ENCODE data around the gene BRI3. TPM values are rescaled to one million over a fixed set of nuclear protein-coding genes. Genes with fewer than 3 reads are reported as not detected.

The BRI3 gene
- total and polyA plus RNA-seq, 2 of the 4 experiments (the other 2 are of a cell fraction), result 24.7 to 68.3 TPM

DNA sequence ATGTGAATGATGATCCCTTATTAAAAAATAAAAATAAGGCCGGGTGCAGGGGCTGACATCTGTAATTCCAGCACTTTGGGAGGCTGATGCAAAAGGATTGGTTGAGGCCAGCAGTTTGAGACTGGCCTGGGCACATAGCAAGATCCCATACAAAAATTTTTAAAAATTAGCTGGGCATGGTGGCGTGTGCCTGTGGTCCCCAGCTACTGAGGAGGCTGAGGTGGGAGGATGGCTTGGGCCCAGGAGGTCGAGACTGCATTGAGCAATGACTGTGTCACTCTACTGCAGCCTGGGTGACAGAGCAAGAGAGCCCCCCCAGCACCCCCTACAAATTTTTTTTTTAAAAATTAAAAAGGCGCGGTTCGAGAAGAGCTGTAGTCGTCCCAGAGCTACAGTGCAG lies 1.2 kb upstream of the BRI3 start:
- H2AFZ ChIP-seq (replicated peaks; ENCODE audit: low read length, poor library complexity), result no peak overlapping the region
- peak overlapping the region; percentile 42 for H3K23ac ChIP-seq (ENCODE audit: low read depth, low read length)
- H4K5ac ChIP-seq (ENCODE audit: low read depth, low read length), result no peak overlapping the region
- H3K14ac ChIP-seq (replicated peaks; ENCODE audit: low read depth, low read length), result no peak overlapping the region
- no peak overlapping the region for H2BK5ac ChIP-seq (ENCODE audit: low read depth, low read length, poor library complexity, severe bottlenecking)
- DNase-seq, result no peak
- H3K79me1 ChIP-seq (ENCODE audit: low read depth in 1 of 2, low read length in 2 of 2), result peaks cover 5 to 35% of the 10 kb centered on the region in 2 experiments; a peak in 3 of 4 replicates
- 28% methylated on average over 4 of the region's 7 CpGs; no CpG with 5 or more reads in 1 of the 2 experiments for WGBS, 2 experiments (ENCODE audit: extremely low coverage in 2 of 2, insufficient read length in 1 of 2)
- POLR2A ChIA-PET (ENCODE audit: unreplicated experiment), result no interaction called here
- intact Hi-C loops (cut with micrococcal nuclease), result no loop called here
- H4K20me1 ChIP-seq (ENCODE audit: insufficient read depth, low read length), result peaks cover 25% of the 10 kb centered on the region
- H3K9ac ChIP-seq (ENCODE audit: low read depth, low read length), result no peak overlapping the region
- H2BK15ac ChIP-seq (ENCODE audit: low read depth, low read length), result no peak overlapping the region
- H3K27ac ChIP-seq (ENCODE audit: insufficient read depth, low read length), result no peak overlapping the region
- H2BK120ac ChIP-seq (ENCODE audit: low read depth, low read length), result no peak overlapping the region
- no peak overlapping the region; the same call in 1 of the 2 replicates for H4K91ac ChIP-seq (ENCODE audit: insufficient read depth, low read depth, low read length)
- peaks cover 28% of the 10 kb centered on the region for H3K4me1 ChIP-seq (ENCODE audit: control insufficient read depth, insufficient read depth, low read length)
- no peak overlapping the region; the same call in 1 of the 2 replicates for H2AK5ac ChIP-seq (ENCODE audit: low read depth, low read length)
- TF ChIP-seq POLR2A (IDR thresholded peaks at IDR 0.05; ENCODE audit: low read depth, low read length) (no peak), RFX5 (IDR thresholded peaks at IDR 0.05; ENCODE audit: low read depth, low read length) (no peak), MAZ (IDR thresholded peaks at IDR 0.05; ENCODE audit: borderline replicate concordance, low read depth, low read length) (no peak), FOS (IDR thresholded peaks at IDR 0.05; ENCODE audit: low read depth, low read length) (no peak), BHLHE40 (IDR thresholded peaks at IDR 0.05; ENCODE audit: low read depth, low read length) (no peak), RCOR1 (IDR thresholded peaks at IDR 0.05; ENCODE audit: insufficient replicate concordance, low read length) (no peak), MAFK (IDR thresholded peaks at IDR 0.05; ENCODE audit: low read depth, low read length) (no peak), ELK1 (IDR thresholded peaks at IDR 0.05; ENCODE audit: borderline replicate concordance, low read depth, low read length) (no peak), NFE2L2 (IDR thresholded peaks at IDR 0.05; ENCODE audit: low read depth, low read length) (no peak), RAD21 (IDR thresholded peaks at IDR 0.05; ENCODE audit: low read length) (no peak), SMC3 (IDR thresholded peaks at IDR 0.05; ENCODE audit: low read depth, low read length) (no peak), CTCF (conservative IDR thresholded peaks at IDR 0.05; ENCODE audit: low read depth, low read length) (no peak), MXI1 (IDR thresholded peaks at IDR 0.05; ENCODE audit: borderline replicate concordance, low read depth, low read length) (no peak), CEBPB (IDR thresholded peaks at IDR 0.05; ENCODE audit: low read depth, low read length) (no peak), CHD1 (IDR thresholded peaks at IDR 0.05; ENCODE audit: low read depth, low read length) (no peak)
- TF ChIP-seq, protein P1, sequence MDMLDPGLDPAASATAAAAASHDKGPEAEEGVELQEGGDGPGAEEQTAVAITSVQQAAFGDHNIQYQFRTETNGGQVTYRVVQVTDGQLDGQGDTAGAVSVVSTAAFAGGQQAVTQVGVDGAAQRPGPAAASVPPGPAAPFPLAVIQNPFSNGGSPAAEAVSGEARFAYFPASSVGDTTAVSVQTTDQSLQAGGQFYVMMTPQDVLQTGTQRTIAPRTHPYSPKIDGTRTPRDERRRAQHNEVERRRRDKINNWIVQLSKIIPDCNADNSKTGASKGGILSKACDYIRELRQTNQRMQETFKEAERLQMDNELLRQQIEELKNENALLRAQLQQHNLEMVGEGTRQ (IDR thresholded peaks at IDR 0.05; ENCODE audit: low read depth, low read length), result no peak
- H3K27me3 ChIP-seq (ENCODE audit: control insufficient read depth, insufficient read depth, low read length), result no peaks in the 10 kb centered on the region
- no peak for ATAC-seq (ENCODE audit: low read depth)
- no TSS peak for BruUV-seq (replicated peaks)
- H2AK9ac ChIP-seq (replicated peaks; ENCODE audit: low read depth, low read length, poor library complexity), result peak overlapping the region; percentile 97
- CTCF ChIA-PET, result no interaction called here
- H3K36me3 ChIP-seq (ENCODE audit: control insufficient read depth, insufficient read depth, low read length), result peaks cover 15% of the 10 kb centered on the region; the same call in 1 of the 2 replicates
- H3K4me3 ChIP-seq (ENCODE audit: insufficient read depth, low read depth, low read length), result no peak overlapping the region
- peak overlapping the region; percentile 85; the same call in 1 of the 2 replicates for H3K4me2 ChIP-seq (ENCODE audit: low read depth, low read length)
- peak overlapping the region; percentile 34; the same call in 1 of the 2 replicates for H2BK20ac ChIP-seq (ENCODE audit: low read depth, low read length)
- dilution Hi-C loops (cut with HindIII; ENCODE audit: low sequenced_read_pairs, unreplicated experiment), result no loop called here
- H3K18ac ChIP-seq (ENCODE audit: low read depth, low read length), result no peak overlapping the region
- in situ Hi-C loops (cut with MboI; ENCODE audit: low sequenced_read_pairs), result no loop called here
- H4K8ac ChIP-seq (ENCODE audit: low read depth in 2 of 2, low read length in 2 of 2), result peak overlapping the region; percentile 85 to 88; a peak in 2 of 4 replicates
- H3K9me3 ChIP-seq (ENCODE audit: control insufficient read depth, insufficient read depth, low read length), result no peaks in the 10 kb centered on the region
- no peak overlapping the region for H3K56ac ChIP-seq (ENCODE audit: extremely low read depth, insufficient read depth, low read length)
- peaks cover 10% of the 10 kb centered on the region for H3K9me1 ChIP-seq (ENCODE audit: insufficient read depth, low read length)
- H3K4ac ChIP-seq (ENCODE audit: low read depth, low read length), result peak overlapping the region; percentile 78; the same call in 1 of the 2 replicates

All from IMR-90 (cell line).